GM18951 (cell line): ENCODE measurements around the gene CCM2.

Experiments used
- POLR2A ChIP-seq: IDR thresholded peaks from 4 replicates; pipeline ENCODE4 v1.6.1; 2011; ENCODE audit warnings: mild to moderate bottlenecking; ENCODE audit not compliant: insufficient read length, insufficient read depth; ENCODE audit errors: extremely low read depth
- in situ Hi-C: fragments of 300-500 bp; cut with MboI; formaldehyde crosslinking; loops from one replicate; pipeline ENCODE4 v1.12.0; 2022; ENCODE audit warnings: low sequenced_read_pairs, mixed read lengths, inconsistent platforms; ENCODE audit not compliant: unreplicated experiment

CCM2 gene

DNA sequence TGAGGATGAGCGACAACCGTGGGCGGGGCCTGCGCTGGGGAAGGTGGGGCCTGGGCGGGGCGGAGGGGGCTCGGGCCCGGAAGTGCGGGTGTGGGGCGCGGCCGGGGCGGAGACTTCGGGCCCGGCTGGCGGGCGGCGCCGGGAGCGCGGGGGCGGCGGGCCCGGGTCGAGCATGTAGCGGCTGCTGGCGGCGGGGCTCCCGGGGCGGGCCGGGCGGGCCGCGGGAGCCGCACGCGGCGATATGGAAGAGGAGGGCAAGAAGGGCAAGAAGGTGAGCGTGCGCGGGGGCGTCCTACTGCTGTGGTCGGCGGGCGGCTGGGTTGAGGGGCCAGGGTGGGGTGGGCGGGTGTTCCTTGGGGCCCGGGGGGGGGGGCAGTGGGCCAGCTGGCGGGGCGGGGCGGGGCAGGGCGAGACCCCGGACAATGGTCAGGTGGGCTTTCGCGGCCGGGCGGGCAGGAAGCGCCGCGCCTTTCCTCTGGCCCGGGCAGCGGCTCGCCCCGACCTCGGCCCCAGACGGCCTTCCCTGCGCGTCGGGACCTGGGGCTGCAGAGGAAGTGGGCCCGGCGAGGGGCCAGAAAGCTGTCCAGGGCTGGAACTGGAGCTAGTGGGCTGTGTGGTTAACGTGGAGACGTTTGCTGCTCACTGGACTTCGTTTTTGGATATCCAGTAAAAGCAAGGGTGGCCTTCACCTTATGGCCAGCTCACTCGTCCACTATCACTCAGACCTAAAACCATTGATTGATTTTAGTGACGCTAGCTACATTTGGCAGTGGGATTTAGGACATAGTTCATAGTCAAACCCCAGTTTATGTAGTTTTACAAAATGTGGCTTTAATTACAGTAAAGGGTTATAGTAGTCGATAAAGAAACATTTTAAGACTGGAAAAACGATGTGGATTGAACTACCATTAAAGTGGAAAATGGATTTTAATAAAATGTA is at the start of gene CCM2:
Gene CCM2 (plus strand): TSS at position 109 of the 940 bp plus-strand sequence. CDS start 133 bp downstream, at position 242.
- in situ Hi-C loops, result no loop called here
- peak; percentile 52 for TF ChIP-seq POLR2A

DNA sequence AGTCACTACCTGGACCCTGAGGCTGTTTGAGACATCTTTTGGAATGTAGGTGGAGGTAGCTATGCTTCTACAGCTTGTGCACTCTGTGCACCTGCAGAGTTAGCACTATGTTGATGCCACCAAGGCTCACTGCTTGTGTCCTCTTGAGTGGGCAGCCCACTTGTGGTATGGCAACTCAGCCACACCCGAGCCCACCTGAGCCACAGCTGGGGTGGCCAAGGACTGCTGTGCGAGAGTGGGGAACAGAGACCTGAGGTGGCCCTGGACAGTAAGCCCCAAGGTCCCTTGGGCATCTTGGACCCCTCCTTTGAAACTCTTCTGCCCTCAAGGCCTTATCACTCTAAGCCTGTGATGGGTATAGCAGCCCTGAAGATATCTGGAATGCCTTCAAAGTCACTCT is 46.8 kb upstream of the CCM2 start:
- in situ Hi-C loops, result no loop called here
- no peak for TF ChIP-seq POLR2A

DNA sequence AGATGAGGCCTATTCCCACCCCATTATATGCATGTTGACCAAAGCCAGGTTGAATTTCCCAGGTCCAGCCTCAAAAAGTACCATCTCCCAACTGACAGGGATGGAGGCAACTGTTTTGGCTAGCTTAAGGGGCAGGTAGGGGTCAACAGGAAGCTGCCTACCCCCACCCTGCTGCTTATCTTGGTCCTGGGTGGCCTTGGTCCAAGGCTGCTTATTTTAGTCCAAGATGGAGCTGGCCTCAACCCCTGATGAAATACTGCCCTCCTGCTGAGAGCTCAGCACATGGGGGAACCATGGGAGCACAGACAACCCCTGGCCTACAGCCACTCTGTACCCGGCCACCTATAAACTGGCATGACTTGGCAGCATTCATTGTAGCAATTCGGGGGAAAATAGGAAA is 44.3 kb upstream of the CCM2 start:
- in situ Hi-C loops, result no loop called here
- no peak for TF ChIP-seq POLR2A

DNA sequence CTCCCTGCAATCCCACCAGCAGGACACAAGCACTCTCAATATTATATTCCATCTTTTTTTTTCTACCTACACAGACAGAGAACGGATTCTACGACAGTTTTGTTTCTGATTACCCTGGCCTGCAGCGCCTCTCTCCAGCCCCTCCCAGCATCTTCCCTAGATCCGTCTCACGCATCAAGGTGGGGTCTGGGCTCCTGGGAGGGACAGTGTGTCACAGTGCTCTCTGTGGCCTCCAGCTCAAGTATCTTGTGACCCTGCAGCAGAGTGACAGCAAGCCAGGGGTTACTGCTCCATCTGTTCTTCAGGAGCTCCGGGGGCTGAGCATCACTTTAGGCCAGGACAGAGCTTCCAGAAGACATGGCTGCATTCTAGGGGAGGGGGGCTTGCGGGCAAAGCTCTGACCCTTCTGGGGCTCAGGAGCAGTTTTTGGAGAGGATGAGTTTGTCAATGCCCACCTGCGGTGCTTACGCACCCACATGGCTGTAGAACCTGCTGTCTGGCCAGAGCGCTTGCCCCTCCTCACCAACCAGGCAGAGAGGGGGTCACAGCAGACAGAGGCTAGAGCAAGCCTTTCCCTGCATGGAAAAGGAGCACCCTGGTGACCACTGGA is 43.7 kb upstream of the CCM2 start:
- TF ChIP-seq POLR2A, result no peak
- in situ Hi-C loops, result no loop called here

GRCh38 chr7:44958645-44959344 is 41.2 kb upstream of the CCM2 start:
- no peak for TF ChIP-seq POLR2A
- in situ Hi-C loops, result no loop called here

DNA sequence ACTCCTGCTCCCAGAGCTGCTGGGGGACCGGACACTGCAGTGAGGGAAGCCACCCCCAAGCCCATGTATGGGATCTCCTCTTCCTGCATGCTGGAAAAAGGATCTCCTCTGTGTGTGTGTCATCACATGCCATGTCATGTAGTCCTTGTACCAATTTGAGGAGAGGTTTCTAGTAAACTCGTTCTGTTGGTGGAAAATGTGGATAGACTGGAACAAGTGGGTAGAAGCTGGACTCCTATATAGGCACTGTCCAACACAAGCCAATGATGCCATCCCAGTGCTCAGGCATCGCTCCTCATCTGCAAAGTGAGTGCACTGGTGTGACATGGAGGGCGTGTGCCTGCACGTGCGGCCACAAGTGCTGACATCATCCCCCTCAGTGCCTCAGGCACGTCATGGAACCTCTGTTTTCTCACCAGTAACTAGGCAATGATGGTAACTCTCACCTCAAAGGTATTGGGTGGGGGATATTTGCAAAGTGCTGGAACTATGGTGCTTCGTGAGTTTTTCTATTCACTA is 40.5 kb upstream of the CCM2 start:
- TF ChIP-seq POLR2A, result peak; percentile 41
- in situ Hi-C loops, result no loop called here

- in situ Hi-C loops, result no loop called here
- TF ChIP-seq POLR2A, result peak; percentile 43
Observed at GRCh38 chr7:44960011-44960580, 39.9 kb upstream of the CCM2 start.

GRCh38 chr7:44961844-44962482 is 38.0 kb upstream of the CCM2 start:
- in situ Hi-C loops, result no loop called here
- TF ChIP-seq POLR2A, result no peak

DNA sequence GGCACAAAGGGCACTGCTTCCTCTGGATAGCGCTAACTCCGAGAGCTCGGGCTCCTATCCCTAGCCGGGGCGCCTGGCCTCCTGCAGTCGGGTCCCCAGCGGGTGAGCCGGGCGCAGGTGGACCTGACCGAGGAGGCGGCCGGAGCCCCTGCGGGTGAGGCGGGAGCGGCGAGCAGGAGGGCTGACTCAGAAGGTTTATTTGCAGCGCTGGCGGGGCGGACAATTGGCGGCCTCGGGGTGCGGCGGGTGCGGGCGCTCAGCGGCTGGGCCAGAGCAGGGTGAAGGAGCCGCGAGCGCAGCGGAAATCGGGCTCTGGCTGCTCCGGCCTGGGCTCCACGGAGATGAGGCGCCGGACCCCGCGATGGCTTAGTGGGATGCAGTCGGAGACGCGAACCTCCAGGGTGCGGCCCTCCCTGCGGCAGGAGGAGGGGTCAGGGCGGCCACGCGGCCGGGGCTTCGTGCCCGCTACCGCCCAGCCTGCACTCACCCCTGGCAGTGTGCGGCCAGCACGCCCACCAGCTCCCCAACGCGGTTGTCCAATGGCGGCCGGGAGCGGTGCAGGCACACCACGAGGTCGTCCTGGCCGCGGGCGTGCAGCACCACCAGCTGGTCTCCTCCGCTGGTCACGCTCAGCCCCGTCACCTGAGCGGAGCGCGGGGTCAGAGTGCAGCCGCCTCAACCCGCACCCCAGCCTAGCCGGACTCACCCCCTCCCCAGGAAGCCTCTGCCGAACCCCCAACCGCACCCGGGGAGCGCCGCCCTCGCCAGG is 37.3 kb upstream of the CCM2 start:
- in situ Hi-C loops, result no loop called here

GRCh38 chr7:44963364-44964290 is 36.4 kb upstream of the CCM2 start:
- TF ChIP-seq POLR2A, result peak; percentile 9
- in situ Hi-C loops, result no loop called here

More for the DNA sequence above, 37.3 kb upstream of the CCM2 start:
- peak; percentile 33 for TF ChIP-seq POLR2A

DNA sequence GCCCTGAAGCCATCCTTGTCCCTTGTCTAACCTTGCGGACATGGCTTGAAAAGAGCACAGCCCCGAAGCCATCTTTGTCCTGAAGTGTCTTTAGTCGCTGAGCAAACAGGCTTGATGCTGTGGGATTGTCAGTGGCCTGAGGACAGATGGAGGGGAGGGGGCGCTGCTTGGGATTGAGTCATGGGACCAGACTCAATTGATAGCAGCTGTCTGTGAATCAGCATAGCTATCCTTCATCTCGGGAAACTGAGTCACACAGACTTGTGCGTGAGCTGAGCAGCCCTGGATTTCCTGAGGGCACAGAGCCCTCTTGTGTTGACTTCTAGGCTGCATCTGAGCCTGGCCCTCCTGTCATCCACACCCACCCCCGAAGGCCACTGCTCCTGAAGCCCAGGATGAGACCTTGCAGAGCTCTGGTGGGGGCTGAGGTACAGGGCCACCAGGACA is 35.6 kb upstream of the CCM2 start:
- in situ Hi-C loops, result no loop called here
- TF ChIP-seq POLR2A, result peak; percentile 1
